GM23338 (cell line): Measurements from ENCODE around the gene KLK2. TPM values are rescaled to one million over a fixed set of nuclear protein-coding genes. Genes with fewer than 3 reads are reported as not detected.

ENCODE experiments used
- ATAC-seq: fragments of 200-7000 bp; cut with Tn5 transposase; 3 replicates; pipeline ENCODE4 v1.9.1; 2020
- DNase-seq: peaks from one replicate; pipeline ENCODE4 v3.0.0-alpha.2; 2015; ENCODE audit warnings: low spot score
- H2AFZ ChIP-seq: fragments of 200-600 bp; sonication (generic); 2 replicates; pipeline ENCODE4 v1.8.0; 2016; ENCODE audit warnings: antibody characterized with exemption, mild to moderate bottlenecking, moderate library complexity
- H3F3A ChIP-seq: fragments of 200-600 bp; sonication (generic); replicated peaks from 2 replicates; pipeline ENCODE4 v1.8.0; 2017; ENCODE audit warnings: antibody characterized with exemption, mixed run types, low read depth
- H3K27ac ChIP-seq: fragments of 200-600 bp; sonication (generic); 2 replicates; pipeline ENCODE4 v1.6.1; 2016; ENCODE audit warnings: low read depth
- H3K27me3 ChIP-seq: fragments of 200-600 bp; sonication (generic); 2 replicates; pipeline ENCODE4 v1.8.0; 2016; ENCODE audit warnings: mild to moderate bottlenecking, mixed run types, moderate library complexity; ENCODE audit not compliant: insufficient read depth
- H3K36me3 ChIP-seq: fragments of 200-600 bp; sonication (generic); 2 replicates; pipeline ENCODE4 v1.8.0; 2016; ENCODE audit warnings: mild to moderate bottlenecking; ENCODE audit not compliant: insufficient read depth
- H3K4me1 ChIP-seq: fragments of 200-600 bp; sonication (generic); 2 replicates; pipeline ENCODE4 v1.8.0; 2016; ENCODE audit warnings: mild to moderate bottlenecking, moderate library complexity; ENCODE audit not compliant: insufficient read depth
- H3K4me2 ChIP-seq: fragments of 200-600 bp; sonication (generic); 2 replicates; pipeline ENCODE4 v1.7.1; 2017; ENCODE audit warnings: mixed run types
- H3K4me3 ChIP-seq: fragments of 200-600 bp; sonication (generic); 2 replicates; pipeline ENCODE4 v1.6.1; 2016; ENCODE audit warnings: mixed run types
- H3K79me2 ChIP-seq: fragments of 200-600 bp; sonication (generic); replicated peaks from 2 replicates; pipeline ENCODE4 v1.8.0; 2017; ENCODE audit warnings: mild to moderate bottlenecking; ENCODE audit not compliant: insufficient read depth
- H3K9me2 ChIP-seq: fragments of 200-600 bp; sonication (generic); 2 replicates; pipeline ENCODE4 v1.8.0; 2017; ENCODE audit not compliant: insufficient read depth
- H4K20me1 ChIP-seq: fragments of 200-600 bp; sonication (generic); replicated peaks from 2 replicates; pipeline ENCODE4 v1.8.0; 2017; ENCODE audit warnings: mild to moderate bottlenecking; ENCODE audit not compliant: insufficient read depth
- H3K27ac Mint-ChIP-seq: 2 replicates; pipeline ENCODE4 v1.8.0; 2020; ENCODE audit warnings: inconsistent platforms, mild to moderate bottlenecking, moderate library complexity, mixed read lengths
- H3K27me3 Mint-ChIP-seq: 3 replicates; pipeline ENCODE4 v1.8.0; 2022; ENCODE audit warnings: low read depth, mild to moderate bottlenecking, moderate library complexity, mixed read lengths, inconsistent platforms; ENCODE audit not compliant: insufficient read depth, poor library complexity
- H3K36me3 Mint-ChIP-seq: 3 replicates; pipeline ENCODE4 v1.8.0; 2021; ENCODE audit warnings: low read depth, mild to moderate bottlenecking, inconsistent platforms, moderate library complexity, mixed read lengths
- H3K4me1 Mint-ChIP-seq: 3 replicates; pipeline ENCODE4 v1.8.0; 2020; ENCODE audit warnings: mild to moderate bottlenecking, inconsistent platforms, mixed read lengths
- H3K4me3 Mint-ChIP-seq: 3 replicates; pipeline ENCODE4 v1.8.0; 2021; ENCODE audit warnings: moderate library complexity, mild to moderate bottlenecking, inconsistent platforms, mixed read lengths
- H3K9me3 Mint-ChIP-seq: 3 replicates; pipeline ENCODE4 v1.8.0; 2020; ENCODE audit warnings: moderate library complexity, mild to moderate bottlenecking, inconsistent platforms, mixed read lengths
- CREB1 ChIP-seq: fragments of 250-450 bp; sonication (Bioruptor Pico); IDR thresholded peaks from 2 replicates; pipeline ENCODE4 v1.5.0; 2020; ENCODE audit warnings: low read depth, mild to moderate bottlenecking, moderate library complexity
- CTCF ChIP-seq, 2 experiments: fragments of 200-600 bp in 1 of 2; sonication (generic) in 1 of 2; conservative IDR thresholded peaks; 2 replicates each; pipeline versions ENCODE4 v1.5.1 to v1.6.1; 2016 to 2017; ENCODE audit warnings: antibody characterized with exemption in 2 of 2, low read depth in 2 of 2, mild to moderate bottlenecking in 2 of 2, moderate library complexity in 1 of 2
- EZH2 ChIP-seq: fragments of 200-600 bp; sonication (generic); IDR thresholded peaks from one replicate; pipeline ENCODE4 v1.8.0; 2017; ENCODE audit warnings: antibody characterized with exemption, mild to moderate bottlenecking, low read depth; ENCODE audit not compliant: unreplicated experiment
- NANOG ChIP-seq: IDR thresholded peaks from 2 replicates; pipeline ENCODE4 v1.6.1; 2016; ENCODE audit warnings: antibody characterized with exemption, borderline replicate concordance
- REST ChIP-seq: IDR thresholded peaks from one replicate; pipeline ENCODE4 v1.6.1; 2018; ENCODE audit warnings: antibody characterized with exemption; ENCODE audit not compliant: unreplicated experiment
- STAT1 ChIP-seq: IDR thresholded peaks from one replicate; pipeline ENCODE4 v1.6.1; 2016; ENCODE audit warnings: antibody characterized with exemption; ENCODE audit not compliant: unreplicated experiment
- ZNF114 ChIP-seq: fragments of 250-450 bp; sonication (Bioruptor Pico); IDR thresholded peaks from 2 replicates; pipeline ENCODE4 v1.5.0; 2020; ENCODE audit warnings: mild to moderate bottlenecking, moderate library complexity
- ZNF331 ChIP-seq: fragments of 250-450 bp; sonication (Bioruptor Pico); IDR thresholded peaks from 2 replicates; pipeline ENCODE4 v1.5.0; 2020; ENCODE audit warnings: low read depth, mild to moderate bottlenecking, moderate library complexity
- ZNF462 ChIP-seq: fragments of 250-450 bp; sonication (Bioruptor Pico); IDR thresholded peaks from 2 replicates; pipeline ENCODE4 v1.5.0; 2020; ENCODE audit warnings: mild to moderate bottlenecking, moderate library complexity
- polyA plus RNA-seq: library from polyadenylated mRNA; unstranded; fragments of >200 nt; fragmentation: Nextera tagmentation; extraction: Ambion mirVana; gene quantifications from 2 replicates; pipeline ENCODE4 v1.2.1, GENCODE V29; 2016
- total RNA-seq: library from RNA; depleted of rRNA; stranded (reverse); fragments of >200 nt; shearing (Covaris generic); gene quantifications from 2 replicates; pipeline ENCODE4 v1.2.3, GENCODE V29; 2014

Gene KLK2
- total and polyA plus RNA-seq, 2 experiments from 2014 or later: 0.18 to 0.69 TPM

- peaks cover 57% of the 10 kb centered on the region for H3K27me3 ChIP-seq
- no peak for TF ChIP-seq REST
- TF ChIP-seq CTCF (conservative IDR thresholded peaks at IDR 0.05; ENCODE audit: low read depth in 2 of 2): no peak
- no peak for TF ChIP-seq ZNF462 (CRISPR knock-in tag)
- no peak for TF ChIP-seq NANOG
- no peak for TF ChIP-seq ZNF114
- TF ChIP-seq ZNF331 (CRISPR knock-in tag): no peak
- TF ChIP-seq CREB1 (CRISPR knock-in tag): no peak
- no peak for TF ChIP-seq EZH2
- no peak for TF ChIP-seq STAT1
- no peak overlapping the region for H3K4me3 Mint-ChIP-seq
Measured at GRCh38 chr19:50912102-50912599, 38.9 kb downstream of the KLK2 start.

More at GRCh38 chr19:50912102-50912599, 38.9 kb downstream of the KLK2 start:
- Histone ChIP-seq H3K79me2 (no peaks in the 10 kb centered on the region), H3K4me2 (peak overlapping the region; percentile 79), H2AFZ (peak overlapping the region; percentile 69), H3K36me3 (no peaks in the 10 kb centered on the region), H3K27ac (no peak overlapping the region), H4K20me1 (no peaks in the 10 kb centered on the region), H3K4me3 (peak overlapping the region; percentile 54), H3K9me2 (no peaks in the 10 kb centered on the region), H3K4me1 (peaks cover 11% of the 10 kb centered on the region), H3F3A (0 out of 2 replicates have a peak, but pooled peaks cover 2% of the 10 kb centered on the region)
- Mint-ChIP-seq H3K9me3 (no peaks in the 10 kb centered on the region; the same call in 1 of the 3 replicates), H3K27me3 (peaks cover 25% of the 10 kb centered on the region), H3K36me3 (no peaks in the 10 kb centered on the region; the same call in 2 of the 3 replicates), H3K27ac (no peak overlapping the region), H3K4me1 (peaks cover 8% of the 10 kb centered on the region)
- peak; percentile 49 for DNase-seq
- peak; percentile 2; the same call in 1 of the 3 replicates for ATAC-seq
